HG03280 (cell line): ENCODE results near the gene FGF11.
"Not testable (repeated sequence)": the region's sequence is repeated elsewhere in the genome, so short reads cannot be mapped to it uniquely, and the experiment has no call there.

ENCODE experiments used
- ATAC-seq: cut with Tn5 transposase; IDR thresholded peaks from one replicate; pipeline ENCODE4 v1.9.1; 2021; ENCODE audit warnings: mild to moderate bottlenecking, moderate library complexity; ENCODE audit not compliant: unreplicated experiment

Gene FGF11

DNA sequence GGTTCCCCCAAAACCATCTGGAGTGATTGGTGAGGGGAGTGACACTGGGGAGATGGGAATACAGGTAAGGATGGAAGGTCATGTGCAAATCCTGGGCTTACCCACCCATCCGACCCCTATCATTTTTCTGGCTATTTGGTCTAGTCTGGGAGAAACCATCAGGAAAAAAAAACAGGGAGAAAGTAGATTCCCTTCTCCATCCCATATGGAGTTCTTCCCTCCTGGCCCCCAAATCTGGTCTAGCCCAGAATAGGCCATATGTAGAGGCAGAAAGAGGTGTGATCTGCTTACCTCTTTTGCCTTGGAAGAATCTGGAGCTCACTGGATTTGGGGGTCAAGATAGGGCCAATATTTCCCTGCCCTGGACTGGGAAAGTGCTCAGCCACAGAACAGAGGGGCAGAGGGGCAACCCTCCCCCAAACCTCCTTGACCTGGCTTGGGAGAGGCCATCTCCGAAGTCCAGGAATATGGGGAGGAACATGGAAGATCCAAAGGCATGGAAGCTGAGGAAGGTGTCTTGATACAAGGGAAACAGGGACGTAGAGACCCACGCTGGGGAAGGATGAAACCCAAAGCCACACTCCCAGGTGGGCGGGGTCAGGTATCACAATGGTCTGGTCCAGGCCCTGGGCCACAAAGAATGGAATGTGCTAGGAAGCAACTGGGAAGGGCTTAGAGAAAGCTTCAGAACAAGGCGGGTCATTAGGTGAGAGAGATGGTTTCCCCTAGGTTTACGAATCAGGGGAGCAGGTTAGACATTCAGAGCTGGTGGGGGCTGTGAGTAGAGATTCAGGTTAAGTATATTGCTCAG is 21.7 kb downstream of the FGF11 start:
- no peak for ATAC-seq

DNA sequence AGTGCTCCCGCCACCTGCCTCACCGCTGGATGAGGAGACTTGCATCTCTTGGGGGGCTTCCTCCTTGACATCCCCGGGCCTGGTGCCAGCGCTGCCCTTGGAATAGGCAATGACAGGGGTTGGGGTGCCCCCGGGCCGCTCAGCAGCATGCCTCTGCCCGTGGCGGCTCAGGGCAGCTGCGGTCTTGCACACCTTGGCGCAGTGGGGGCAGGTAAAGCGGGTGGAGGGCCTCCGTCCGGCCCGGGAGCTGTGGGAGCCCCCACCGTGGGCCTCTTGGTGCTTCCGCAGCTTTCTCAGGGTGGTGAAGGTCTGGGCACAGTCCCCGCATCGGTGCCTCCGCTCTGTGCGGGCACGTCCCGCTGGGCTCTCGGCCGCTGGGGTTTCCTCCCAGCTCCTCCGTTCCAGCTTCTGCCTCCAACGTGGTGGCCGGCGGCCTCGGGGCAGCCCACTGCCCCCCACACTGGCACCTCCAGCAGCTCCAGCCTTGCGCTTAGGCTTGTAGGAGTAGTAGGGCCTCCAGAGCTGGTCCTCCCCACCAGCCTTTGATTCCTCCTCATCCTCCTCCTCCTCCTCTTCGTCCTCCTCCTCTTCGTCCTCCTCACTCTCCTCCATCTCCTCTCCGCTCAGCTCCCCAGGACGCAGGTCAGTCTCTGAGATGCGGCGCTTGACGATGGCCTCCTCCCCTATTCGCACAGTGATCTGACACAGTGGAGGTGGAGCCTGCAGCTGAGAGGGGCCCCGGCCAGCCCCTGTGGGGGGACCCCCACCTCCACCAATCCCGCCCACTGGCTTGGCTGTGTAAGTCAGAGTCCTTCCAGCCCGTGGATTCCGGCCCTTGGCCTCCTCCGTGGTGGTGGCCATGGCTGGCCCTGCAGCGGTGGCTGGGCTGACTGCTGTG is 23.4 kb downstream of the FGF11 start:
- ATAC-seq = no peak

DNA sequence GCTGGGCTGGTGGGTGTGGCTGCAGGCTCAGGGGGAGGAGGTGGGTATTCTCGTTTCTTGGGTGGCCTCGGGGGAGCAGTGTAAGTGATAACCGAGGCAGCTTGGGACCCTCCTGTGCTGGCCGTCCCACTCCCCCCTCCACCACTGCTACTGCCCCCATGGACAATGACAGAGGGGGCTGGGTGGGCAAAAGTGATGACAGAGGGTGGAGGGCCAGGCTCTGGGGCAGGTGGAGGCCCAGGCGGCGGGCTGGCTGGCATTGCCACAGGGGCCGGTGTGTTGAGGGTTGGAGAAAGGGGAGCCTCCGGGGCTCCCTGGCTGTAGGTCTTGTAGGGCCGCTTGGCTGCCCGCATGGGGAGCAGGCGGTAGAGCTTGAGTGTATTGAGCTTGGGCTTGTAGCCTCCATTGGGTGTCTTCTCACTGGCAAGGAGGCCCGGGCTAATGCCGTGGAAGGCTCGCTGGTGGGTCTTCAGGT is 24.1 kb downstream of the FGF11 start:
- ATAC-seq = no peak

DNA sequence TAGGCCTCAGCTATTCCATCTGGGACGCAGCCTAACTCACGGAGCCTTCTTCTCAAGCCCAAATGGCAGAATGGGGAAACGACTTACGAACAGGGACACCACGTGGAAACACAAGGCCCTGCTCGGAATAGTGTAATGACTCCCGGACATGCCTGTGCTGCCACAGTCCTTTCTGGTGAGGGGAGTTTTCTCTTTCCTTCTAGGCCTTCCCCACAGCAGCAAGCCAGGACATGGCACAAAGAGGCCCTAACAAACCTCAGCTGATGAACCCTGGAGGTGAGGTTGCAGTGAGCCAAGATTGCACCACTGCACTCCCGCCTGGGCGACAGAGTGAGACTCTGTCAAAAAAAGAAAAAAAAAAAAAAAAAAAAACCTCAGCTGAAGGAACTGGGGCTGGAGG is 24.8 kb downstream of the FGF11 start:
- no peak for ATAC-seq

DNA sequence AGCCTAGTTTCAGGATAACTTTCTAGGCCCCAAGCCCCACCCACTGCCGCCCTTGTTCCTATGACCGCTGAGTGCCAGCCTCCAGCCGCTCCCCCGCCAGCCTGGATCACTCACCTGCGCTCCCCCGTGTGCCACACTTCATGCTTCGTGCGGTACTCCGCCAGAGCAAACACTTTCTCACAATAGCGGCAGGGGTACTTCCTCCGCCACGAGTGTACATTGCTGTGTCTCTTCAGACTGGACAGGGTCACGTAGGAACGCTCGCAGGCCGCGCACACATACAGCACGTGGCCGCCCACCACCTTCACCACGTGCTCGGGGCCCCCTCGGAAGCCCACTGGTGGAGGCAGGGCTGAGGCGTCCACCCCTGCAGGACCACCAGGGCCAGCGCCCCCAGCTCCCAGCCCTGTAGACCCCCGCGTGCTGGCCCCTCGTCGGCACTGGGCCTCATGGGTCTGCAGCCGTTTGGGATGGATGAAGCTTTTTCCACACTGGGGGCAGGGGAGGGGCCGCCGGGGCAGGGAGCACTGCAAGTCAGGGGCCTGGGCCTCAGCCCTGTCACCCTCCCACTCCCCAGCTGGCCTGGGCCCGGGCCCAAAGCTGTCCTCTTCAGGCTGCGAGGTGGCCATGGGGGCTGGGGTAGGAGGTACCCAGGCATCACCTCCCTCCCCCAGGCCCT is 26.4 kb downstream of the FGF11 start:
- ATAC-seq = no peak

DNA sequence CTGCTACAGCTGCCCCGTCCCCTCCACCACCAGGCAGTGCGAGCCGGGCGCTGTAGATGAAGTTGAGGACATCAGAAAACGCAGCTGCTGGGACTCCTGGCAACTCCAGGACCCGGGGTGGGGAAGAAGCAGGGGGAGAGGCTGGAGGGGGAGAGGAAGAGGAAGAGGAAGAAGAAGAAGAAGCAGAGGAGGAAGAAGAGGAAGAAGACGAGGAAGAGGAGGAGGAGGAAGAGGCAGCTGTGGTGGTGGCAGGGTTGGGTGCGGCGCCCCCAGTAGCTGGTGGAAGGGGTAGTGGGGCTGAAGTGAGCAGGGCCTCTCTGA is 27.0 kb downstream of the FGF11 start:
- ATAC-seq = no peak

DNA sequence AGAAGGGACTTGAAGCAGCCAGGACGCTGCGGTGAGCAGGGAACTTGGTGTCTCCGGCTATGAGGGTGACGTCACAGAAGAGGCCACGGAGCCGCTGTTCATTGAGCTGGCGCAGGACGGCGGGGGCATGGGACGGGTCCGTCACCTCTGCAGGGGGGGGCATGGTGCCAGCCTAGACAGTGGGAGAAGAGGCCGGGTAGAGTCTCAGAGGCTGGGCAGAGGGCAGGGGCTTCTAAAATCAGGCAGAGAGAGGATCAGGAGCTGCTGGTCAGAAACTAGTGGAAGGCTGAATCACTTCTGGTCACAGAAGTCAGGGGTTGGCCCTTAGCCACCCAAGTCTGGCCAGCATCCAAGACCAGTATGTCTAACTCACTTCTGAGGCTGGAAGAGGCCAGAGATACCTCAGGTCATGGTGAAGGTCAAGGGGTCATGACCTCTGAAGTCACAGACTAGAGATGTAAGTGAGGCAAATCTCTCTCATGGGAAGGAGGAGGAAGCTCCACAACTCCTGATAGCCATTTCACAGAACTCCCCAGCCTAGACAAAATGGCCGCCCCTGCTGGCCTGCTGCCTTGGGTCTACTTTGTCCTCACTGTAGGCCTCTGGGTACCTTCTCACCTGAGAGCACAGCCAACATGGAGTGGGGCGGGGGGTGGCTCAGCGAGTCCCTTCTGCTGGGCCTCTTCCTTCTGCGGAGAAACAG is 27.5 kb downstream of the FGF11 start:
- no peak for ATAC-seq

DNA sequence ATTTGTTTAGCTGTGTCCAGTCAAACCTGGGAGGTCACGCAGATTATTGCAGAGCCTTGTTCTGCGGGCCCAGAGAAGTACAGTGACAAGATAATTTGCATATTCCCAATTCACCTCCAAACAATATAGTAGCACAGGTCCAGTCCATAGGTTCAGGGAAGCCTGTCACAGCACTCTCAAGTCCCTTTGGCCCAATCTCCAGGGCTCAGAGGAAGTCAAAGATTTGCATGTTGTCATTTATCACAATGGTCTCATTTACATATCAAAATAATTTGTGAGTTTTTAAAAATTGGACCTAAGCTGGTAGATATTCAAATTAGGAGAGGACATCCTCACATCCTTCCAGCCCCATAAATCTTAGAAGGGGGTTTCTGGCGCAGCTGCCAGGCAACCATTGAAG is 28.2 kb downstream of the FGF11 start:
- no peak for ATAC-seq

DNA sequence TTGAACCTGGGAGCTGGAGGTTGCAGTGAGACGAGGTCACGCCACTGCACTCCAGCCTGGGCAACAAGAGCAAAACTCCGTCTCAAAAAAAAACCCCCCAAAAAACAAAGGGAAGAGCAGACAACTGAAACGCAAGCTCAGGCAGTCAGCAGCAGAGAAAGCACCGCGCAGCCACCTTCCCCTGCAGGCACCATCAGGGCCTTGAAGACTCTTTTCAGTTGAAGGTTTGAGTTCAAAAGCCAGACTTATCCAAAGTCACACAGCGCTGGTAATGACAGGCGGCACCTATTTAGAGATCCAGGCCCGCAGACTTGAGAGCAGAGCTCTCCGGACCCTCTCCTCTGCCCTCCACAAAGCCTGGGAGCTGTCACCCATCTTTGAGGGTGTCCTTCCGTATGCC is 29.0 kb downstream of the FGF11 start:
- ATAC-seq = no peak

DNA sequence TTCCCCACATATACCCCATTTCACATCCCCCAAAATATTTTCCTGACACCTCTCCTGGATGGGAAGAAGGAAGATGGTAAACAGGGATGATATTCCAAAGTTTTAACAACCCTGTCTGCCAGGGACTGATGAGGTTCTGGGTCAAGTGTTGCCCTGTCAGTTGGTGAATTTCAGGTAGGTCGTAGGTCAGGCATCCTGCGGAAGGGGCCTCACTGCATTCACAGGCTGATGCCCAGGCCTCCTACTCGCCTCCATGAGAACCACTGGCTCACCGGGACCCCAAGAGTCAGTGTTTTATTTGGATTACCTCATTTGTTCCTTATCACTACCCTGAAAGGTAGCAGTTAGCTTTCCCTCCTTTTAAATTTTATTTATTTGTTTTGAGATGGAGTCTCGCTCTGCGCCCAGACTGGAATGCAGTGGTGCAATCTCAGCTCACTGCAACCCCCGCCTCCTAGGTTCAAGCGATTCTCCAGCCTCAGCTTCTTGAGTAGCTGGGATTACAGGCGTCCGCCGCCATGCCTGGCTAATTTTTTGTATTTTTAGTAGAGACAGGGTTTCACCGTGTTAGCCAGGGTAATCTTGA is 29.6 kb downstream of the FGF11 start:
- no peak for ATAC-seq

DNA sequence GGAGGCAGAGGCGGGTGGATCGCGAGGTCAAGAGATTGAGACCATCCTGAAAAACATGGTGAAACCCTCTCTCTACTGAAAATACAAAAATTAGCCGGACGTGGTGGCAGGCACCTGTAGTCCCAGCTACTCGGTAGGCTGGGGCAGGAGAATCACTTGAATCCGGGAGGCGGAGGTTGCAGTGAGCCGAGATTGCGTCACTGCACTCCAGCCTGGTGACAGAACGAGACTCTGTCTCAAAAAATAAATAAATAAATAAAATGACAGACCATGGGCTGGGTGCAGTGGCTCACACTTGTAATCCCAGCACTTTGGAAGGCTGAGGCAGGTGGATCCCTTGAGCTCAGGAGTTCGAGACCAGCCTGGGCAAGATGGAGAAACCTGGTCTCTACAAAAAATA is 30.5 kb downstream of the FGF11 start:
- not testable (repeated sequence) for ATAC-seq

DNA sequence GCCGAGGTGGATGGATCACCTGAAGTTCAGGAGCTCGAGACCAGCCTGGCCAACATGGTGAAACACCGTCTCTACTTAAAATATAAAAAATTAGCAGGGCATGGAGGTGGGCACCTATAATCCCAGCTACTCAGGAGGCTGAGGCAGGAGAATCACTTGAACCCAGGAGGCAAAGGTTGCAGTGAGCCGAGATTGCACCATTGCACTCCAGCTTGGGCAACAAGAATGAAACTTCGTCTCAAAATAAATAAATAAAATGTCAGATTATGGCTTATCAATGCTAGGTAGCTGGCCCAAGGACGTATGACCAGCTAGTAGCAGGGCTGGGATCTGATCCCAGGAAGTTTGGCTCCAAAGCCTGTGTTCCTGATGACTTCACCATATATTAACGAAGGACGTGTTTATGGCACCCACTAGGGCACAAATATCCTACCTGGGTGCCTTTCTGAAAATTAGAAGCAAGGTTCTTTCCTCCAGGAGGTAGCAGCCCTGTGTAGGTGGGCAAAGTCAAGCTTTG is 31.2 kb downstream of the FGF11 start:
- ATAC-seq = not testable (repeated sequence)

DNA sequence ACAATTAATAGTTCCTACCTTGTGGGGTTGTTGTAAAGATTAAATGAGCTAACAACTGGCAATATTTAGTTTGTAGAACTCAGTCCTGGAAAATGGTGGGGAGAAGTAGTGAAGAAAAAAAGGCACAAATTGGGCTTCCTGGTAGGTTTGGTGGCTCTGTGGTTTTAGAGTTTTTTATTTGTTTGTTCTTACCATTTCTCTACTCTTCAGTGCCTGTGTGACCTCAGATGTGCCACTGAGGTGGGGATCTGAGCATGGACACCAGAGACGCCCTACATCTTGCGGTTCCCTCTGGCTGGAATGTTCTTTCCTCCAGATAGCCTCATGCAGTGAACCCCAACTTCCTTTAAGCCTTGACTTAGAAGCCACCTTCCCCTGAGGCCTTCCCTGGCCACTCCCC is 32.4 kb downstream of the FGF11 start:
- no peak for ATAC-seq

DNA sequence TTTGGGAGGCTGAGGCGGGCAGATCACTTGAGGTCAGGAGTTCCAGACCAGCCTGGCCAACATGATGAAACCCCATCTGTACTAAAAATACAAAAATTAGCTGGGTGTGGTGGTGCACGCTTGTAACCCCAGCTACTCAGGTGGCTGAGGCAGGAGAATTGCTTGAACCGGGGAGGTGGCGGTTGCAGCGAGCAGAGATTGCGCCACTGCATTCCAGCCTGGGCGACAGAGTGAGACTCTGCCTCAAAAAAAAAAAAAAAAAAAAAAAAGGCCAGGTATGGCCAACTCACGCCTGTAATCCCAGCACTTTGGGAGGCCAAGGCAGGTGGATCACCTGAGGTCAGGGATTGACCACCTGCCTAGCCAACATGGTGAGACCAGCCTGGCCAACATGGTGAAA is 35.5 kb downstream of the FGF11 start:
- ATAC-seq = not testable (repeated sequence)

DNA sequence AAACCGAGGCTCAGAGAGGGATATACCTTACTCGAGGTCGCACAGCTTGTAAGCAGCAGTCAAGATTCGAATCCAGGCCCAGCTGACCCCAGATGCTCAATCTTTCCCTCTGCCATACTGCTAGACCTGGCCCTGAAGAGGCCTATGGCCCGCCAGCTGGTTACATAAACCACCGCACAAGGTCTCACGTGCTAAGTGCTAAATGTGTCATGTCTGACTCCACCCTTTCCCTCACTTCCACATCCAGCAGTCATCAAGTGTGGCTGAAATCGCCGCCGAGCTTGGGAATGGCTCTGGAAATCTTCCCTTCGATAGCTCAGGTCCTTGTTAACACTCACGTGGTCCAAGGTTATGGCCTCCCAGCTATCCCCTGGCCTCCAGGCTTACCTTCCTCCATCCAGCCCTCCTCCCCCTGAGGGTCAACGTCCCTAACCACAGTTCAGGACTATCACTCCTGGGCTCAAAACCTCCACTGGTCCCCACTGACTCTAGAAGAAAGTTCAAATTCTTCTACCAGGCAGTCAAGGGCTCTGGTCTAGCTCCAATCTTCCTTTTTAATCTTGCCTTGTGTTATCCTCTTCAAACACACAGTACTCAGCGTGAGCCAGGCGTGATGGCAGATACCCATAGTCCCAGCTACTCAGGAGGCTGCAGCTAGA is 36.6 kb downstream of the FGF11 start:
- no peak for ATAC-seq

DNA sequence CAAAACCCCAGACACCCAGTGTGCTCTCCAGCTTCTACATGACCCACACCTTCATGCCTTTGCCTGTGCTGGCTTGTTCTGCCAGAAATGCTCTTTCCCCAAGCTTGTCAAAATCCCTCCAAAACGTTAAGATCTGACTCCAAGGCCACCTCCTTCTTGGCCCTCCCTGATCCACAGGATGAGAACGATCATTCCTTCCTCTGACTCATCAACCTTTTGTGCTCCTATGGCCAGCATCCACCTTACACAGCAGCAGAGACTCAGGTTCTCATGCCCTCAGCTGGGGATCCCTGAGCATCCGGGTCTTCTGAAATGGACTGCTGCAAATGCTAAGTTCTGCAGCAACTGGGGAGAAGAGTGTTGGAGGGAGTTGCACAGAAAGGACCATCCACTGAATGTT is 37.2 kb downstream of the FGF11 start:
- ATAC-seq = no peak

DNA sequence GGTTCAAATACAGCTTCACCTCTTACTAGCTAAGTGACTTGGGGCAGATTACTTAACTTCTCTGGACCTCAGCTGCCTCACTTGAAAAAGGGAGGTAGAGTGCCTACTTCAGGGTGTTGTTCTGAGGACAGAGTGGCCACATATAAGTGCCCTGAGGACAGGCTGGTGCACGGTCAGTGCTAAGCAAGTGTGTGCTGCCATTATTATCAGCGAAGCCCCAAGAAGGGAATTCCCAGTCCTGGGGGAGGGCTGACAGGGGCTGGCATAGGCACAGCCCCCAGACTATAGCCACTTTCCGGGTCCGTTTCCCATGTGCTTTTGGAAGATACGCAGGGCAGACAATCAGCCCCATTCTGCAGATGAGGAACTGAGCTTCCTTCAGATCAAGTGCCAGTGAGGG is 37.6 kb downstream of the FGF11 start:
- ATAC-seq = no peak

DNA sequence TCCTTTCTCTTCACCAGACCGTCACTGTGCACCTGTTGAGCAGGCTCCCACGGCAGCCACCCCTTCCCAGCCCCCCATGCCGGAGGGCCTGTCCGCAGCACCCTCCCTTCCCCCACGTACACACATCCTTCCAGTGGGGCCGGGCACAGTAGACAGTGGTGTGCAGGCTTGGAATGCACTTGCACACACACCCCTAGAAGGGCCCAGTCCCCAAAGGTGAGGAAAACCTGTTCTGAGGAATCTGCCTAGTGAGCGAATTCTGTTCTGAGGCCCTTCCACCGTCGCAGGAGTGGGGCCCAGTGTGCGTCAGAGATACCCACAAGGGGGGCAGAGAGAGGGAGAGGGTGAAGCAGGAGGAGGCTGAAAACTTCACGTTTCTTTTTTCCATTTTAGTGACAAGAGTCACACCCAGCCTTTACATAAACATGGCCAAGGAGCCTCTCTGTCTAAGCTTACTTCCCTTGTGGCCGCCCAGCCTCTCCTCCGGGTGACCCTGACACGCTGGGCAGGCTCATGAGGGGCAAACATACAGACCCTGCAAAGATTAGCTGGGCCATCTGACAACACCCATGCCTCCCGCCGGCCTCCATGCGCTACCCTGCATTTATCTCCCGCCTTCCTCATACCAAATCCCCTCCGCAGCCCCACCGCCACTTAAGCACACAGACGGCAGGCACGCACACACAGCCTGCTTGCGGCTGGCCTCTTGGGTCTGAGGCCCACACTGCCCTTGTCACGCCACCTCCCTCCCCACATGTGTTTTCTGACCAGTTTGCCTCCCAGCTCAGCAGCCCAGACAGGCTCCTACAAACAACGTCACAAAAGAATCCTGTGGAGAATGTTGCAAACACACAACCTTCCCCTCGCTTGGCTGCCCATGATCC is 38.3 kb downstream of the FGF11 start:
- ATAC-seq = no peak
